Gastrocnemius medialis (tissue), 4 donors: ENCODE measurements around the gene NOL12. TPM values are rescaled to one million over a fixed set of nuclear protein-coding genes. Genes with fewer than 3 reads are reported as not detected.
A peak's percentile ranks its signal among the peaks of the same experiment; 100 is the strongest.

ENCODE experiments used
- ATAC-seq, 2 donors: fragments of 150-250 bp; one replicate each; pipeline ENCODE4 v1.9.1; 2016
- DNase-seq, 2 donors: peaks; one replicate each; pipeline ENCODE4 v3.0.0-alpha.2; 2019
- H3K27ac ChIP-seq, 4 donors: fragments of 200-600 bp; sonication (generic); 1 replicate in 1 of 4; 2 replicates in 3 of 4; pipeline ENCODE4 v1.5.1; 2016 to 2018; ENCODE audit warnings: mild to moderate bottlenecking in 2 of 4, moderate library complexity in 1 of 4
- H3K27me3 ChIP-seq, 3 donors: fragments of 200-600 bp; sonication (generic) in 2 of 3; 1 replicate in 1 of 3; 2 replicates in 2 of 3; pipeline versions ENCODE4 v1.5.1 to v1.6.0; 2016 to 2019; ENCODE audit warnings: mild to moderate bottlenecking in 1 of 3, moderate library complexity in 1 of 3
- H3K36me3 ChIP-seq, 2 donors: fragments of 200-600 bp; sonication (generic) in 1 of 2; one replicate each; pipeline ENCODE4 v1.5.1; 2017 to 2018
- H3K4me1 ChIP-seq, 2 donors: fragments of 200-600 bp; sonication (generic) in 1 of 2; one replicate each; pipeline ENCODE4 v1.5.1; 2016 to 2017; ENCODE audit warnings: mild to moderate bottlenecking in 2 of 2
- H3K4me3 ChIP-seq, 4 donors: fragments of 200-600 bp; sonication (generic) in 3 of 4; 1 replicate in 1 of 4; 2 replicates in 3 of 4; pipeline ENCODE4 v1.5.1; 2016 to 2019; ENCODE audit warnings: mild to moderate bottlenecking in 2 of 4
- H3K9me3 ChIP-seq, 3 donors: fragments of 200-600 bp; sonication (generic) in 2 of 3; 1 replicate in 1 of 3; 2 replicates in 2 of 3; pipeline ENCODE4 v1.5.1; 2016 to 2019
- CTCF ChIP-seq, 5 experiments: fragments of 450-650 bp in 3 of 5; fragments of 200-600 bp in 2 of 5; sonication (generic) in 2 of 5; IDR thresholded peaks in 4 of 5; conservative IDR thresholded peaks in 1 of 5; 1 replicate in 4 of 5; 2 replicates in 1 of 5; pipeline ENCODE4 v1.5.1; 2016 to 2019; ENCODE audit warnings: antibody characterized with exemption in 5 of 5, mild to moderate bottlenecking in 3 of 5, moderate library complexity in 3 of 5
- POLR2A ChIP-seq, 2 donors: fragments of 450-650 bp; IDR thresholded peaks; one replicate each; pipeline ENCODE4 v1.6.1; 2017; ENCODE audit warnings: antibody characterized with exemption in 2 of 2, mild to moderate bottlenecking in 2 of 2, moderate library complexity in 2 of 2
- in situ Hi-C, 4 donors: fragments of 200-750 bp; cut with MboI; loops; one replicate each; pipeline versions ENCODE4 v1.15.0 to v1.8.0; 2017; ENCODE audit warnings: low sequenced_read_pairs in 4 of 4
- intact Hi-C: fragments of 100-400 bp; cut with DNase I; formaldehyde crosslinking; loops from one replicate; pipeline ENCODE4 v1.15.1; 2023; ENCODE audit warnings: low total_unique reads
- total RNA-seq, 4 donors: library from RNA; depleted of rRNA; stranded (reverse); fragments of >200 nt; gene quantifications; one replicate each; pipeline versions ENCODE4 v1.1.0 to v1.2.3, GENCODE V29; 2016

The NOL12 gene
- total RNA-seq, 4 donors from 2014 or later = 10.0 to 21.7 (median 16.6) TPM

GRCh38 chr22:37639771-37640590, 46.2 kb upstream of the NOL12 start:
- H3K27me3 ChIP-seq = peaks cover 7 to 14% (median 12%) of the 10 kb centered on the region in 3 donors
- peaks cover 3 to 13% of the 10 kb centered on the region in 2 donors for H3K4me1 ChIP-seq
- H3K27ac ChIP-seq = no peak overlapping the region
- H3K4me3 ChIP-seq = peak overlapping the region; percentile 37 to 59 (median 48)
- in situ Hi-C loops (loop anchor here in 1 of 4 donors (25.0 kb wide), 1 partner anchor 147 kb away; no protein-coding TSS in a partner anchor), intact Hi-C loops (no loop called here)
- DNase-seq (no peak), ATAC-seq (no peak)
- H3K9me3 ChIP-seq = no peaks in the 10 kb centered on the region
- TF ChIP-seq CTCF (IDR thresholded peaks at IDR 0.05 in 4 of 5, conservative IDR thresholded peaks at IDR 0.05 in 1 of 5) (no peak), POLR2A (IDR thresholded peaks at IDR 0.05) (no peak)
- H3K36me3 ChIP-seq = no peaks in the 10 kb centered on the region

DNA sequence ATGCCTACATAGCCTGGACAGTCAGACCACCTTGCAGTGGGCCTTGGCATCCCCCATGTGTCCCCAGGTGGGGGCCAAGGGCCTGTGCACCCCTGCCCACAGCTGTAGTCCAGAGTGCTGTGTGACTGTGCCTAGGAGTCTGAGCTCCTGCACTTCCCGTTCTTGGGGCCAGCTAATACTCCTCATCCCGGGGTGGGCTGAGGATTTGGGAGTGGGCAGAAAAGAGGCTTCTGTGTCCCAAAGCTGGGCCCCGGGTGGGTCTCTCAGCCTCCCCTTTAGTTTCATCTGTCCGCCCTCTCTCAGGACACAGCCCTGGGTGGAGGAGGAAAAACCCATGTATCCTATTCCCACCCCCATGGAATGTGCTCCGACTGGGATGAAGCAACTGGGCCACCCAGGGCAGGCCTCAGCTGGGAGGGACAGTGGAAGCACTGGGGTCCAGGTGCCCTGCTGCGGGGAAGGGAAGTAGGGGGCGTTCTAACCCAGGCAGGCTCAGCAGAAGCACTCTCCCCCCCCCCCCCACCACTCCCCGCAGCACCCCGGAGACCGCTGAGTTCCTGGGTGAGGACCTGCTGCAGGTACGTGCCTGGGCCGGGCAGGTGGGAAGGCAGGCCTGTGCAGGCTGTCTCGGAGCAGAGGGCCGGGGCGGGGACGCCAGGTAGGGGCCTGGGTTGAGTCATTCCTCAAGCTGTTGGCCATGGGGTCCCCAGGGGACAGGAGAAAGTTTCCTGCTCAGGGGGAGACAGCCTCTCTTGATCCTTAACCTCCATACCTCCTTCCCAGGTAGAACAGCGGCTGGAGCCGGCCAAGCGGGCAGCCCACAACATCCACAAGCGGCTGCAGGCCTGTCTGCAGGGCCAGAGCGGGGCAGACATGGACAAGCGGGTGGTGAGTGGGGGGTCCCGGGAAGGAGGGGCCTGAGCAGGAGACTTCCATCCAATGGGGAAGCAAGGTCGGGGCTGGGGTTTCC, 45.3 kb upstream of the NOL12 start:
- TF ChIP-seq CTCF (IDR thresholded peaks at IDR 0.05 in 4 of 5, conservative IDR thresholded peaks at IDR 0.05 in 1 of 5) (no peak), POLR2A (IDR thresholded peaks at IDR 0.05) (no peak)
- in situ Hi-C loops = loop anchor here in 1 of 4 donors (25.0 kb wide), 1 partner anchor 146 kb away; no protein-coding TSS in a partner anchor
- DNase-seq (no peak), ATAC-seq (no peak)
- H3K4me1 ChIP-seq = peaks cover 0 to 9% of the 10 kb centered on the region in 2 donors
- no peaks in the 10 kb centered on the region for H3K36me3 ChIP-seq
- intact Hi-C loops = no loop called here
- peaks cover 7 to 14% (median 12%) of the 10 kb centered on the region in 3 donors for H3K27me3 ChIP-seq
- H3K27ac ChIP-seq = no peak overlapping the region
- H3K4me3 ChIP-seq = peak overlapping the region in 1 of 4 donors; percentile 45
- H3K9me3 ChIP-seq = no peaks in the 10 kb centered on the region

DNA sequence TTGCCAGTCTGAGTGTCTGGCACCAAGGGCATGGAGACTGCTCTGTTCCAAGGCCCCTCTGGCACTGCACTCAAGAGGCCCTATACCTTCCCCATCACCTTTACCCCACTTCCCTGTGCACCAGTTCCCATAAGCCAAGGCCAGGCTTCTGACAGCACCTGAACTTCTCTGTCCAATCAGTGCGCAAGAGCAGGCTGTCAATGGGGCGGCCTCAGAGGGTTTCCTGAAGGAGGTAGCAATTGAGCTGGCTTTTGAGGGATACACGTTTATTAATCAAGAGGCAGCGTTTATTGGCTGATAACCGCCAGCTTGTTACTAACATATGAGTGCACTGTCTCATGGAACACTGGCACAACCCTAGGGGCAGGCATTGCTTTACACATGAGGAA, 44.6 kb upstream of the NOL12 start:
- peaks cover 0 to 9% of the 10 kb centered on the region in 2 donors for H3K4me1 ChIP-seq
- intact Hi-C loops (no loop called here), in situ Hi-C loops (loop anchor here in 1 of 4 donors (25.0 kb wide), 1 partner anchor 146 kb away; no protein-coding TSS in a partner anchor)
- no peaks in the 10 kb centered on the region for H3K9me3 ChIP-seq
- H3K27ac ChIP-seq = no peak overlapping the region
- no peak overlapping the region for H3K4me3 ChIP-seq
- no peak for DNase-seq
- TF ChIP-seq CTCF (IDR thresholded peaks at IDR 0.05 in 4 of 5, conservative IDR thresholded peaks at IDR 0.05 in 1 of 5) = no peak
- TF ChIP-seq POLR2A (IDR thresholded peaks at IDR 0.05) = no peak
- ATAC-seq = no peak
- H3K27me3 ChIP-seq = peaks cover 7 to 14% (median 12%) of the 10 kb centered on the region in 3 donors
- no peaks in the 10 kb centered on the region for H3K36me3 ChIP-seq

GRCh38 chr22:37643225-37643847, 42.8 kb upstream of the NOL12 start:
- no peak for TF ChIP-seq POLR2A (IDR thresholded peaks at IDR 0.05)
- peak; percentile 77 to 96 (median 94) for TF ChIP-seq CTCF (IDR thresholded peaks at IDR 0.05 in 4 of 5, conservative IDR thresholded peaks at IDR 0.05 in 1 of 5)
- H3K36me3 ChIP-seq = no peaks in the 10 kb centered on the region
- in situ Hi-C loops (loop anchor here in 1 of 4 donors (25.0 kb wide), 1 partner anchor 144 kb away; no protein-coding TSS in a partner anchor), intact Hi-C loops (loop anchor here (1.0 kb wide), 1 partner anchor 38 kb away; no protein-coding TSS in a partner anchor)
- H3K4me1 ChIP-seq = peaks cover 0 to 9% of the 10 kb centered on the region in 2 donors
- H3K4me3 ChIP-seq = no peak overlapping the region
- H3K27me3 ChIP-seq = peaks cover 7 to 14% (median 12%) of the 10 kb centered on the region in 3 donors
- H3K27ac ChIP-seq = no peak overlapping the region
- peak; percentile 79 to 88 for ATAC-seq
- peak; percentile 38 to 77 for DNase-seq
- no peaks in the 10 kb centered on the region for H3K9me3 ChIP-seq
